Uterus (tissue), 2 donors: ENCODE data around the gene SNRNP35.

ENCODE experiments used
- POLR2A ChIP-seq, 2 donors: fragments of 450-650 bp; IDR thresholded peaks; one replicate each; pipeline ENCODE4 v1.6.1; 2016; ENCODE audit warnings: antibody characterized with exemption in 2 of 2, mild to moderate bottlenecking in 1 of 2, moderate library complexity in 1 of 2
- TF ChIP-seq, protein P1 (sequence below), 4 experiments: fragments of 200-600 bp in 2 of 4; fragments of 450-650 bp in 2 of 4; sonication (generic) in 2 of 4; IDR thresholded peaks; one replicate each; pipeline ENCODE4 v1.5.1; 2016 to 2019; ENCODE audit warnings: antibody characterized with exemption in 4 of 4, mild to moderate bottlenecking in 2 of 4, moderate library complexity in 1 of 4

DNA sequence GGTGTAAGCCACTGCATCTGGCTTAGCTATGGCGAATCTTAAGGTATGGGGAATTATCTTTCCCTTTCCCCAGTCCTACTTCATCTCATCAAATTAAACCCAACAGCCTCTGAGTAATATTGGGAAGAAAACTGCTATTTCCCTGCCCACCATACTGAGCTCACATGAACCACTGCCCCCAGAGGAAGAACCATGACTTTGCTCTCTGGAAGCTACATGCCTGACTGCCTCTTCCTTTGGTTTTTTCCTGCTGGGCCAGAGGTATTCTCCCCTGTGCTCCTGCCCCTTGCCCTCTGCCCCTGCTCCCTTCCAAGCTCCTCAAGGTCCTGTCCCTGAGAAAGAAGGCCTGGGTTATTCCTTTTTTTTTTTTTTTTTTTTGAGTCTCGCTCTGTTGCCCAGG, 36.6 kb upstream of the SNRNP35 start:
- TF ChIP-seq, protein P1, sequence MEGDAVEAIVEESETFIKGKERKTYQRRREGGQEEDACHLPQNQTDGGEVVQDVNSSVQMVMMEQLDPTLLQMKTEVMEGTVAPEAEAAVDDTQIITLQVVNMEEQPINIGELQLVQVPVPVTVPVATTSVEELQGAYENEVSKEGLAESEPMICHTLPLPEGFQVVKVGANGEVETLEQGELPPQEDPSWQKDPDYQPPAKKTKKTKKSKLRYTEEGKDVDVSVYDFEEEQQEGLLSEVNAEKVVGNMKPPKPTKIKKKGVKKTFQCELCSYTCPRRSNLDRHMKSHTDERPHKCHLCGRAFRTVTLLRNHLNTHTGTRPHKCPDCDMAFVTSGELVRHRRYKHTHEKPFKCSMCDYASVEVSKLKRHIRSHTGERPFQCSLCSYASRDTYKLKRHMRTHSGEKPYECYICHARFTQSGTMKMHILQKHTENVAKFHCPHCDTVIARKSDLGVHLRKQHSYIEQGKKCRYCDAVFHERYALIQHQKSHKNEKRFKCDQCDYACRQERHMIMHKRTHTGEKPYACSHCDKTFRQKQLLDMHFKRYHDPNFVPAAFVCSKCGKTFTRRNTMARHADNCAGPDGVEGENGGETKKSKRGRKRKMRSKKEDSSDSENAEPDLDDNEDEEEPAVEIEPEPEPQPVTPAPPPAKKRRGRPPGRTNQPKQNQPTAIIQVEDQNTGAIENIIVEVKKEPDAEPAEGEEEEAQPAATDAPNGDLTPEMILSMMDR (IDR thresholded peaks at IDR 0.05): no peak
- TF ChIP-seq POLR2A (IDR thresholded peaks at IDR 0.05): no peak
